ENCODE data around the gene ATRNL1.

Gene ATRNL1

GRCh38 chr10:115092258-115092554 lies 959 bp upstream of the ATRNL1 start:
- Histone ChIP-seq H3K36me3 (no peaks in the 10 kb centered on the region), H3K27ac (no peak overlapping the region), H3K27me3 (peaks cover 90% of the 10 kb centered on the region), H3K9me3 (no peaks in the 10 kb centered on the region), H3K4me1 (ENCODE audit: control insufficient read depth in 1 of 2, insufficient read depth in 1 of 2, low read depth in 1 of 2, low read length in 1 of 2) (peaks cover 0 to 8% of the 10 kb centered on the region in 2 experiments), H3K4me3 (ENCODE audit: low read depth in 1 of 2, low read length in 1 of 2) (no peak overlapping the region)
- TF ChIP-seq CTCF (IDR thresholded peaks at IDR 0.05) = no peak

- Histone ChIP-seq H3K27me3 (peaks cover 95% of the 10 kb centered on the region), H3K4me1 (ENCODE audit: control insufficient read depth in 1 of 2, insufficient read depth in 1 of 2, low read depth in 1 of 2, low read length in 1 of 2) (peaks cover 0 to 8% of the 10 kb centered on the region in 2 experiments), H3K4me3 (ENCODE audit: low read depth in 1 of 2, low read length in 1 of 2) (no peak overlapping the region), H3K27ac (no peak overlapping the region), H3K36me3 (no peaks in the 10 kb centered on the region), H3K9me3 (no peaks in the 10 kb centered on the region)
- TF ChIP-seq CTCF (IDR thresholded peaks at IDR 0.05) = no peak
These were observed 445 bp upstream of the ATRNL1 start for GRCh38 chr10:115092555-115093285.

- Histone ChIP-seq H3K36me3 (no peaks in the 10 kb centered on the region), H3K4me3 (ENCODE audit: low read depth in 1 of 2, low read length in 1 of 2) (no peak overlapping the region), H3K27ac (no peak overlapping the region), H3K4me1 (ENCODE audit: control insufficient read depth in 1 of 2, insufficient read depth in 1 of 2, low read depth in 1 of 2, low read length in 1 of 2) (peaks cover 0 to 8% of the 10 kb centered on the region in 2 experiments), H3K27me3 (peaks cover 92% of the 10 kb centered on the region), H3K9me3 (no peaks in the 10 kb centered on the region)
- no peak for TF ChIP-seq CTCF (IDR thresholded peaks at IDR 0.05)
These were observed 727 bp downstream of the ATRNL1 start for GRCh38 chr10:115093776-115094408.

- Histone ChIP-seq H3K4me3 (ENCODE audit: low read depth in 1 of 2, low read length in 1 of 2) (no peak overlapping the region), H3K36me3 (no peaks in the 10 kb centered on the region), H3K9me3 (no peaks in the 10 kb centered on the region), H3K27ac (no peak overlapping the region), H3K27me3 (peaks cover 88% of the 10 kb centered on the region), H3K4me1 (ENCODE audit: control insufficient read depth in 1 of 2, insufficient read depth in 1 of 2, low read depth in 1 of 2, low read length in 1 of 2) (peaks cover 0 to 8% of the 10 kb centered on the region in 2 experiments)
- TF ChIP-seq CTCF (IDR thresholded peaks at IDR 0.05) = no peak
These were observed 1.4 kb downstream of the ATRNL1 start for GRCh38 chr10:115094416-115095140.

GRCh38 chr10:115095758-115096157 lies 2.6 kb downstream of the ATRNL1 start:
- Histone ChIP-seq H3K36me3 (no peaks in the 10 kb centered on the region), H3K4me3 (ENCODE audit: low read depth in 1 of 2, low read length in 1 of 2) (no peak overlapping the region), H3K27ac (no peak overlapping the region), H3K4me1 (ENCODE audit: control insufficient read depth in 1 of 2, insufficient read depth in 1 of 2, low read depth in 1 of 2, low read length in 1 of 2) (peaks cover 0 to 8% of the 10 kb centered on the region in 2 experiments), H3K27me3 (peaks cover 82% of the 10 kb centered on the region), H3K9me3 (no peaks in the 10 kb centered on the region)
- no peak for TF ChIP-seq CTCF (IDR thresholded peaks at IDR 0.05)
